Measurements from ENCODE around the gene NRP2.

Gene NRP2

GRCh38 chr2:205766779-205767359, 84.6 kb downstream of the NRP2 start:
- Histone ChIP-seq H3K9me3 (no peaks in the 10 kb centered on the region), H3K27me3 (peaks cover 78% of the 10 kb centered on the region), H3K27ac (no peak overlapping the region), H3K36me3 (no peaks in the 10 kb centered on the region), H3K4me1 (ENCODE audit: control insufficient read depth in 1 of 2, insufficient read depth in 1 of 2, low read depth in 1 of 2, low read length in 1 of 2) (peaks cover 12 to 18% of the 10 kb centered on the region in 2 experiments), H3K4me3 (ENCODE audit: low read depth in 1 of 2, low read length in 1 of 2) (peak overlapping the region; percentile 21 to 35)
- peak; percentile 69 for TF ChIP-seq CTCF (IDR thresholded peaks at IDR 0.05)

GRCh38 chr2:205767617-205768016, 85.3 kb downstream of the NRP2 start:
- Histone ChIP-seq H3K4me3 (ENCODE audit: low read depth in 1 of 2, low read length in 1 of 2) (no peak overlapping the region), H3K4me1 (ENCODE audit: control insufficient read depth in 1 of 2, insufficient read depth in 1 of 2, low read depth in 1 of 2, low read length in 1 of 2) (peaks cover 12 to 18% of the 10 kb centered on the region in 2 experiments), H3K9me3 (no peaks in the 10 kb centered on the region), H3K27me3 (peaks cover 78% of the 10 kb centered on the region), H3K36me3 (no peaks in the 10 kb centered on the region), H3K27ac (no peak overlapping the region)
- no peak for TF ChIP-seq CTCF (IDR thresholded peaks at IDR 0.05)

- TF ChIP-seq CTCF (IDR thresholded peaks at IDR 0.05): no peak
- H3K27ac ChIP-seq: no peak overlapping the region
- H3K9me3 ChIP-seq: no peaks in the 10 kb centered on the region
- no peaks in the 10 kb centered on the region for H3K36me3 ChIP-seq
- peaks cover 12 to 18% of the 10 kb centered on the region in 2 experiments for H3K4me1 ChIP-seq (ENCODE audit: control insufficient read depth in 1 of 2, insufficient read depth in 1 of 2, low read depth in 1 of 2, low read length in 1 of 2)
- no peak overlapping the region for H3K4me3 ChIP-seq (ENCODE audit: low read depth in 1 of 2, low read length in 1 of 2)
- H3K27me3 ChIP-seq: peaks cover 78% of the 10 kb centered on the region
Observed at GRCh38 chr2:205768341-205768740, 86.0 kb downstream of the NRP2 start.

GRCh38 chr2:205768815-205769494, 86.7 kb downstream of the NRP2 start:
- Histone ChIP-seq H3K4me1 (ENCODE audit: control insufficient read depth in 1 of 2, insufficient read depth in 1 of 2, low read depth in 1 of 2, low read length in 1 of 2) (peaks cover 12 to 18% of the 10 kb centered on the region in 2 experiments), H3K4me3 (ENCODE audit: low read depth in 1 of 2, low read length in 1 of 2) (no peak overlapping the region), H3K27ac (no peak overlapping the region), H3K36me3 (no peaks in the 10 kb centered on the region), H3K9me3 (no peaks in the 10 kb centered on the region), H3K27me3 (peaks cover 78% of the 10 kb centered on the region)
- TF ChIP-seq CTCF (IDR thresholded peaks at IDR 0.05): no peak

- Histone ChIP-seq H3K27ac (no peak overlapping the region), H3K36me3 (no peaks in the 10 kb centered on the region), H3K4me3 (ENCODE audit: low read depth in 1 of 2, low read length in 1 of 2) (no peak overlapping the region), H3K9me3 (no peaks in the 10 kb centered on the region), H3K27me3 (peaks cover 78% of the 10 kb centered on the region), H3K4me1 (ENCODE audit: control insufficient read depth in 1 of 2, insufficient read depth in 1 of 2, low read depth in 1 of 2, low read length in 1 of 2) (peaks cover 12 to 18% of the 10 kb centered on the region in 2 experiments)
- no peak for TF ChIP-seq CTCF (IDR thresholded peaks at IDR 0.05)
Observed at GRCh38 chr2:205769495-205769850, 87.2 kb downstream of the NRP2 start.
